GM12891 (cell line): ENCODE measurements around the gene MFAP4.

Experiments used
- POLR2A ChIP-seq: IDR thresholded peaks from 2 replicates; pipeline ENCODE4 v1.6.1; 2011; ENCODE audit warnings: low read depth, low read length, control low read depth
- POLR2AphosphoS5 ChIP-seq: IDR thresholded peaks from 2 replicates; pipeline ENCODE4 v1.6.1; 2011; ENCODE audit warnings: low read depth, low read length, control low read depth
- POU2F2 ChIP-seq: IDR thresholded peaks from 2 replicates; pipeline ENCODE4 v1.6.1; 2011; ENCODE audit warnings: low read depth, mild to moderate bottlenecking, control low read depth, low read length, moderate library complexity
- SPI1 ChIP-seq: IDR thresholded peaks from 2 replicates; pipeline ENCODE4 v1.6.1; 2011; ENCODE audit warnings: low read depth, low read length, control low read depth
- TAF1 ChIP-seq: IDR thresholded peaks from 2 replicates; pipeline ENCODE4 v1.6.1; 2011; ENCODE audit warnings: low read depth, low read length, control low read depth

DNA sequence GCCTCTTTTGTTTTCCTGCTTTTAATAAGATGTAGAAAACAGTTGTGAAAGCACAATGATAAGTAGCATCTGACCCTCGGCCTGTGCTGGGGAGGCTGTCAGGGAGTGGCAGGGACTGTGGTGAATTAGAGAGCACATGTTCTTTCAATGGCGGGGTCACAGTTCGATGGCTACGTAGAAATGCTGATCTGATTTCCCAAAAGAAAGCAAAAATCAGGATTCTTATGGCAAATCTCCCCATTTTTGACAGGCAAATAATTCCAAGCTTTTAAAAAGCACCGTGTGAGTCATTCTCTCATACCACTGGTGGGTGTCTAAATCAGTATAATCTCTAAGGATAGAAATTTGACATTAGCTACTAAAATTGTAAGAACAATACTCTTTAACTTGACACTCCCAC lies 12.9 kb downstream of the MFAP4 start:
- TF ChIP-seq POLR2A (no peak), POLR2AphosphoS5 (no peak), SPI1 (no peak), TAF1 (no peak), POU2F2 (no peak)
